SIG-M5 (cell line): Measurements from ENCODE around the gene ANKAR.
"Not testable (repeated sequence)": the region's sequence is repeated elsewhere in the genome, so short reads cannot be mapped to it uniquely, and the experiment has no call there.

Experiments used
- DNase-seq: peaks from one replicate; lab custom pipeline; 2025; lab: John Stamatoyannopoulos, UW

Gene ANKAR, protein sequence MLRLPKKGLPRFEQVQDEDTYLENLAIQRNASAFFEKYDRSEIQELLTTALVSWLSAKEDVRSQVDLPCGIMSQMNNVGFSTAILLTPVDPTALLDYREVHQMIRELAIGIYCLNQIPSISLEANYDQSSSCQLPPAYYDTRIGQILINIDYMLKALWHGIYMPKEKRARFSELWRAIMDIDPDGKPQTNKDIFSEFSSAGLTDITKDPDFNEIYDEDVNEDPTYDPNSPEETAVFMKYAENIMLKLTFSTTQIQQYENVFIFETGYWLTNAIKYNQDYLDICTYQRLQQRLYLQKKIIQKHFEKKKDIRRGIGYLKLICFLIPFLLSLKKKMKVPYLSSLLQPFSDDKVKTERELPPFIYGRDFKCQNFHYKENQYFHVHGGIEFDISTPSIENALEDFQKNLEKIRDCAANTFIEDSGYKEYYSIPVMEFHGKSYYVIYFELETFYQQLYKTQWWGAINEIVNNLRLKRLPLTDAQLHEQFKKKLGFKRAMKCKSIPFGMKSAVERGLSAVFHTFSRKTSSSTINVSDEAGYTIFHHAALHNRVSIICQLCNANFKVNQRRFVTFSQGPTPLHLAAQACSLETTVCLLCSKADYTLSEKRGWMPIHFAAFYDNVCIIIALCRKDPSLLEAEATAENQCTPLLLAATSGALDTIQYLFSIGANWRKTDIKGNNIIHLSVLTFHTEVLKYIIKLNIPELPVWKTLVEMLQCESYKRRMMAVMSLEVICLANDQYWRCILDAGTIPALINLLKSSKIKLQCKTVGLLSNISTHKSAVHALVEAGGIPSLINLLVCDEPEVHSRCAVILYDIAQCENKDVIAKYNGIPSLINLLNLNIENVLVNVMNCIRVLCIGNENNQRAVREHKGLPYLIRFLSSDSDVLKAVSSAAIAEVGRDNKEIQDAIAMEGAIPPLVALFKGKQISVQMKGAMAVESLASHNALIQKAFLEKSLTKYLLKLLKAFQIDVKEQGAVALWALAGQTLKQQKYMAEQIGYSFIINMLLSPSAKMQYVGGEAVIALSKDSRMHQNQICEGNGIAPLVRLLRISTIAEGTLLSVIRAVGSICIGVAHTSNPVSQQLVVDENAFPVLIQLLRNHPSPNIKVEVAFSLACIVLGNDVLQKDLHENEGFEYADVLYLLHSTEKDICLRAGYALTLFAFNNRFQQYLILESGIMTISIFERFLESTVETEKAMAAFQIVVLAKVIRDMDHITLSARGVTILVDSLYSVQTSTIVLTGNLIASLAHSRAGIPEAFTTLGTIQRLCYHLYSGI (N-terminal part only)

GRCh38 chr2:189674374-189675112 is at the start of gene ANKAR:
Gene ANKAR, plus strand, starts transcription at chr2:189674670. Its CDS starts 1,821 bp downstream, at chr2:189676491.
- DNase-seq, result no peak

DNA sequence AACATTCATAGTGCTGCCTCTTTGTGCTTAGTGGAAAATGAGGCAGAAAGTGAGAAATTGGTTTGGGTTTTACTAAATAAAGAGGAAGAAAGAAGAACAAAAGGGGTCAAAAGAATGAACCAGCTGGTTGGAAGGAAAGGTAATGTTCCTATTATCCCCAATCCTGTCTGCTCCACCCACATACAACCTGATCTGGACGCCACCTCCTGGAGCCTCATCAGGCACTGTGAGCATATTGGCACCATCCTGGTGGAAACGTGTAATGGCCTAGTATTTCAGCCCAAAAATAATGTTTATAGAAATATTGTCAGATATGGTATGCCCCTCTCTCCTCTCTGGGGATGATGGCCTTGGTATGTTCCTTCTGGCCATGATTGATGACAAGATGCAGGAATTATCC is 48.8 kb upstream of the ANKAR start:
- DNase-seq, result no peak

DNA sequence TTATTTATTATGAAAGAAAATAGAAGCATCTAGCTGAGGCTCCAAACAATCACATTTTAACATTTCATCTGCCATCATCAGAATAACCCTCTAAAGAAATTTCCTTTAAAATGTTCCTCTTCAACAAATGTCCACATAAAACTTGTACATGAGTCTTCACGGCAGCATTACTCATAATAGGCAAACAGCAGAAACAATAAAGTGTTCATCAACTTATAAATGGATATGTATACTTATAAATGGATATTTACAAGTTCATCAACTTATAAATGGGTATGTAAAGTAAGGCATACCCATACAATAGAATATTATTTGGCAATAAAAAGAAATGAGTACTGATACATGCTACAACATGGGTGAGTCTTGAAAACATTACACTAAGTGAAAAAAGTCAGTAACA is 46.7 kb upstream of the ANKAR start:
- no peak for DNase-seq

- DNase-seq, result no peak
Measured at GRCh38 chr2:189628817-189629530, 45.5 kb upstream of the ANKAR start.

DNA sequence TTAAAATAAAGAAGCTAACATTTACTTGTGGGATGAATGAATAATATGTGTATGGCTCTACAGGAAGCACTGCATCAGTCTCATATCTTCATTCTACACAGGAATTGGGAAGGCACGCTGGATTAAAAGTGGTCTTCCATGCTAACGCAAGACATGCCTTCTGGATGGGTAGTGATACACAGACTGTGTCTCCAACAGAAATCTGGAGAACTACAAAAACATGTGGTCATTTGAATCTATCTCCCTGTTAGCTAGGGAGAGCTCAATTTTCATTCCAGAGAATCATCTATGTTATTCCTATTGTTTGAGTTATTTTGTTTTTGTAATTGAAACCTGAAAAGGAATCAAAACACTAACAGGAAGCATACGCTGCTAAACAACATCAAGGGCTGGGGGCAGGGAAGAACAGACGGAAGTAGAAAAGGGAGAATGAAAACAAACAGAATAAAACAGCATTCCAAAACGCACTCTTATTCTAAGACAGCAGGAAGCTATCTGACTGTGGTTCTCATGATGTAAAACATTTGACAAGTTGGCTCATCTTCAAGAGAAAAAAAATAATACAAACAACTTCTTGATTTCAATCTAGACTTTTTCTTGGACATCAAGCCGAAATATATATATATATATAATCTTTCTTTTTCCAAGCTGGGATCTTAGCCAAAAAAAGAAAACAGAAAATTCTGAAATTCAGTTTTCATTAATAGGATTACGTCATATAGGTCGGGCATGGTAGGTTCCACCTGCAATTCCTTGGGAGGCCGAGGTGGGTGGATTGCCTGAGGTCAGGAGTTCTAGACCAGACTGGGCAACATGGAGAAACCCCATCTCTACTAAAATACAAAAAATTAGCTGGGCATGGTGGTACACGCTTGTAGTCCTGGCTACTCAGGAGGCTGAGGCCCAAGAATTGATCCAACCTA is 44.7 kb upstream of the ANKAR start:
- DNase-seq, result no peak

- DNase-seq, result no peak
Measured at GRCh38 chr2:189631849-189632248, 42.6 kb upstream of the ANKAR start.

DNA sequence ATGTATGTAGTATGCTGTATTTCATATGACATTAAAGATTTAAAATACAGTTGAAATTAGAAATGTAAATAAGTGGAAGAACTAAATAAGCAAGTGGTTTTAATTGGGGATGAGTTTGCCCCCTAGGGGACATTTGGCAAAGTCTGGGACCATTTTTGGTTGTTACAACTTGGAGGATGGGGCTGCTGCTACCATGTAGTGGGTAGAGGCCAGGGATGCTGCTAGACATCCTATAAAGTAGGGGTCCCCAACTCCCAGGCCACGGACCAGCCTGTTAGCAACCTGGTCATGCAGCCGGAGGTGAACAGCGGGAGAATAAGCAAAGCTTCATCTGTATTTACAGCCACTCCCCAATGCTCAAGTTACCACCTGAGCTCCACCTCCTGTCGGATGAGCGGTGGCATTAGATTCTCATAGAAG is 41.1 kb upstream of the ANKAR start:
- DNase-seq, result no peak

DNA sequence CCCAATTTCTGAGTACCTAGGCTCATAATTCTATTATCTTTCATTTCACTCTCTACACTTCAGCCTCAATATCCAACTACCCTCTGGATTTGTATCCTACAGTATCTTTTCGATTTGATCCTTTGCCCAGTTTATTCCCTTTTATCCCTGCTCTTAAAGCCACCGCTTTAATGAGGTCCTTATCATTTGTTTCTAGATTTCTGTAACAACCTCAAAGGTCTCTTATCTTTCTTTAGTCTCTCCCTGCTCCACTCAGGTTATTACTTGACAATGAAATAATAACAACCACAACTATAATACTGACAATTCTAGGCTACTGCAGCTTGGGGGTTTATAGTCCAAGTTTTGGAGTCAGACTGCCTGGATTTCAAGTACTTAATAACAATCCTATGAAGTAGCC is 39.1 kb upstream of the ANKAR start:
- DNase-seq, result no peak

DNA sequence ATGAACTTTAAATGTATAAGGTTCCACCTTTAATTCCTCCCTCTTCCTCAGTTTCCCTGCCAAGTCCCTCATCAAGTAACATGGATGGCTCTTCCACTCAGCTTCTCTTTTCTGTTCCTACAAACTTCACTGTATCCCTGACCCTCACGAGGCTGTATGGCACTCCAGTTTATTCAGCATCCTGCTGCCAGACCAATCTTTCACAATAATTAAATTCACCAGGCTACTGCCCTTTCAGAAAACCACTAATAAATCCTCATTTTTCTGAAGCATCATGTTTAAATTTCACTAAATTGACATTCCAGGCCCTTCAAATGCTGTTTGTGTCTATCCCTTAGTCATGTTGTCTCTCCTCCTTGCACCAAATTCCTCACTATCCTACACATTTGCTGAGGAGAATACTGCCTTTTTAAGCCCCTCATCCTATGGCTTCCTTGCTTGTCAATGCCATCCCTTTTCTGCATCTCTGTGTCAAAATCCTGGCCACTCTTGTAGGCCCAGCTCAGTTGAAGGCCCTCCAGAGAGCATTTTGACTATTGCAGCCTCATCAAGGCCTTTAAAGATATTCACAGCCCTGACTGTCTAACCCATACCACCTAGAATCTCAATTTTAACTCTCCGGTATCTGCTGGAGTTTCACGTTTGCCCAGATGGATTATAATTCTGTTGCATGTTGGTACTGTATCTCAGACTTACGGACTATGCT is 36.0 kb upstream of the ANKAR start:
- no peak for DNase-seq

DNA sequence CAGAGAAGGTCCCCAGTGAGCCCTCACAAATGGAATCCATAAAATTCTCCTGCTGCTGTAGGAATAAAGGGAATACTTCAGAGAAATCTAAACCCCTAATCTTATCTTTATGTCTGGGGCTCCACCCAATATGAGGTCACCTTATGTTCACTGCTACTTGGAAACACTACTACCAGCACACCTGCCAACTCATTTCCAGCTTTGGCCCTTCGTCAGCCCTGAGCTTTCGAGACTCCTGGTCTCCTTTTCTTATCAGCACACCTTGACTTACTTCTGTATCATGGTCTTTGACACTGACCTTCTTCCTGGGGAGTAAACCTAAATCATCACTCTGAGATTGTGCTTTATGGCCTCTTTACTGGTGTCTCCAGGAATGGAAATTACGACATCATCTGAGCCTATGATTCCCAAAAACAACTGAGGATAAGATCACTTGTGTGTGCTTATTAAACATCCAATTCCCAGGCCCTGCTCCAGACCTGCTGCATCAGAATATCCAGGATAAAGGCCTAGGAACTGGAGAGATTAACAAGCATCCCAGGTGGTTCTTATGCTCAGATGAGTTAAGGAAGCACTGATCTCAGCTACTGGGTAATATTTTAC is 35.4 kb upstream of the ANKAR start:
- no peak for DNase-seq

DNA sequence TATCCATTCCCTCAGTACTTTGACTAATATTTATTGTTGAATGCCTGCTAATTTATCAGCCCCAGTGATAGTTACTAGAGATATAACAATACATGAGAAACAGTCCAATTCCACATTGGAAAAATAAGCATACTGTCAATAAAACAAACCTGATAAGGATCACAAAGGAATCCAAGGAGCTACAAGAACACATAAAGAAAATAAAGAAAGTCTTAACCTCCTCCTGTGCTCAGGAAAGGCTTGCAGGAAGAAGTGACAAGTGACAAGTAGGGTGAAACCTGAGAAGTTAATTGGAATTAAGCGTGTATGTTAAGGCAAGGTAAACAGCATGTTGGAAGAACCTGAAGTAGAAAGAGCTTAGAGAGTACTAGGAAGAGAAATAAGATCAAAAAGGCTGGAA is 33.5 kb upstream of the ANKAR start:
- no peak for DNase-seq

DNA sequence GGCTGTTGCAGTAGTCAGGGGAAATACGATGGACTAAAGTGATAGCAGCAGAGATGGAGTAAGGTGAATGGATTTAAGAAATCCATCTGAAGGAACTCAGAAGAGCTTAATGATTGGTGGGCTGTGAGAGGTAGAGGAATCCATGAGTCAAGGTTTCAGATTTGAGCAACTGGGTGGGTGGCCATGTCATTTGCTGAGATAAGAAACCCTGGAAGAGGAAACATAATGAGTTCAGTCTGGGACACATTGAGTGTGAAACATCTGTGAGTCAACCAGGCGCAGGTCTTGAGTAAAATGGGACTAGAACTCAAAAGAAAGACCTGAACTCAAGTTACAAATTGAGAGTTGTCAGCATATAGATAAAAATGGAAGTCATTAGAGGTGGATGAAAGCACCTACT is 32.9 kb upstream of the ANKAR start:
- DNase-seq, result no peak

GRCh38 chr2:189646521-189646920 is 27.9 kb upstream of the ANKAR start:
- no peak for DNase-seq

DNA sequence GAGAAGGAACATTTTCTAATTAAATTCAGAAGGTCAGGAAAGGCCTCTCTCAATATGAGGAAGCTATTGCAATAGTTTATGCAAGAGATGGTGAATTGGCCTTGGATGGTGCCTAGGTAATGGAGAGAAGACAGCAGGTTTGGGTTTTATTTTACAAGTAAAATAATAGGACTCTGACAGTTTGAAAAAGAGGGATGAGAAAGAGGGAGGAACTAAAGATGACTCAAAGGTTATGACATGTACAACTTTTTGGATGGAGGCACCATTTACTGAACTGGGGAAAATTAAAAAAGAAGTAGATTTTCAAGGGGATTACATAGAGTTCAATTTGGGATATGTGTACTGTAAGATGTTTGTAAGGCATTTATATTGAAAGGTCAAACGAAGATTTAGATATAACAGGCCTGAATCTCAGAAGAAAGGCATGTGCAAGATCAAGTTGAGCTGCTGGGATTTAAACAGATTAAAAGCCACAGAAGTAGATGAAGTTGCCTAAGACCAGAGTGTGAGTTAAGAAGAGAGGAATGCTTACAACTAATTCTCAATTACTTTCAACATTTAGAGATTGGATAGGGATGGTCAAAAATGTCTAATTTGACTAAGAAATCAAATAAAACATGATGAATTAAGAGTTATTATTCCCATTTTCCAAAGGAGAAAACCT is 25.5 kb upstream of the ANKAR start:
- DNase-seq, result no peak

DNA sequence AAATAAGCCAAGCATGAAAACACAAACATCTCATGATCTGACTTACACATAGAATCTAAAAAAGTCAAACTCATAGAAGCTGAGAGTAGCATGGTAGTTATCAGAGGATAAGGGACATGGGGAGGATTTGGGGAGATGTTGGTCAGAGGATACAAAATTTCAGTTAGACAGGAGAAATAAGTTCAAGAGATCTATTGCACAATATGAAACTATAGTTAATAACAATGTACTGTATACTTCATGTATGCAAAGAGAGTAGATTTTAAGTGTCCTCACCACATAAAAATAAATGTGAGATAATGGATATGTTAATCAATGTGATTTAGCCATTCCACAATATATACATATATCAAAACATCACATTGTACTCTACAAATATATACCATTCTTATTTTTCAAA is 23.2 kb upstream of the ANKAR start:
- no peak for DNase-seq

- DNase-seq, result not testable (repeated sequence)
Measured at GRCh38 chr2:189653464-189653863, 21.0 kb upstream of the ANKAR start.

- no peak for DNase-seq
Measured at GRCh38 chr2:189654641-189655040, 19.8 kb upstream of the ANKAR start.

DNA sequence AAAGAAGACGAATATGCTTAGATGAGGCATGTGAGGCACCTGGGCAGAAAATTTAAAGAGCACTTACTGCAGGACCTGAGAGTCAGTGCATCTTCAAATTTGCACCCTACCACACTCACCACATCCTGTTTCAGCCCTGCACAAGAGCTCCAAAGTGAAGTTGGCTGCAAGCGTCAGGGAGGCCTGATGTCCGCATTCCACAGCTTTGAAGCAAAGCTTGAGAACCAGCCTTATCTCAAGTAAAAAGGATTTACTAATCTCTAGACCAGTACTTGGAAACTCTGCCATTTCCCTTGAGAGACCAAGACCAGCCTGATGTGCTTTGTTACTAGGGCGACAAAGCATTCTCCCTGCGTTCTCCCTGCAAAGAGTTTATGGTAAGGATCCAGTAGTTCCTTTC is 16.6 kb upstream of the ANKAR start:
- DNase-seq, result no peak
